T follicular helper cell (primary cell): ENCODE measurements around the gene SORCS2.

ENCODE experiments used
- DNase-seq: peaks from one replicate; pipeline ENCODE4 v3.0.0-alpha.2; 2020; ENCODE audit warnings: low read depth

Gene SORCS2

DNA sequence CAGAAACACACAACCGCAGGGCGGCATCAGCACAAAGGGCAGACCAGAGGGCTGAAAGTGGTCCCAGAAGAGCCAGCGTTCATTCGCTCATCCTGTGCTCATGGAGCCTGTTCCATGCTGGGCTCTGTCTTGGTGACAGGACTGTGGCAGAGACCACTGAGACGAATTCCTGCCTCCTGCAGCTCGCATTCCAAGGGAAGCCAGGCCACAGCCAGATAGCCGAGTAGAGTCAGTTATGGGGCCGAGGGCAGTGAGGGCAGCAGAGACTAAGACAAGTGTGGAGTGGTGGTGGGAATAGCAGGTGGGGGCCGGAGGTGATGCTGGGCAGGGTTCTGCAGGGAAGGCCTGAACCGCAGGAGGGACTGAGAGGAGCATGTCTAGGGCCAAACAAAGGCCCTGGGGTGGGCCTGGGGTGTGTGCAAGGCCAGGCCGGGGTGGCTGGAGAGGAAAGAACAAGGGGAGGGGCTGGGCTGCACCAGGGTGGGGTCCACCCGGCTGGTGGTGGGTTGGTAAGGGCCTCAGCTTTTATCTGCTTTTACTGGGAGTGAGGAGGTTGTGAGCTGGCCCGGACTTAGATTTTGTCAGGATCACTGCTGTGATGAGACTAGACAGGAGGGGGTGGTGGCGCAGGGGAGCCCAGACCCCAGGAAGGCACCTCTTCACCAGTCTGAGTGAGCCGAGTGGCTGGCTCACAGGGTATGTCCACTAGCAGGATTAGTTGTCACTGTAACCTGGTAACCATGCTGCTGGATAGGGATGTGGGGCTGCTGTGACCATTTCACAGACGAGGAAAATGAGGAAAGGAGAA lies 236.1 kb downstream of the SORCS2 start:
- no peak for DNase-seq

DNA sequence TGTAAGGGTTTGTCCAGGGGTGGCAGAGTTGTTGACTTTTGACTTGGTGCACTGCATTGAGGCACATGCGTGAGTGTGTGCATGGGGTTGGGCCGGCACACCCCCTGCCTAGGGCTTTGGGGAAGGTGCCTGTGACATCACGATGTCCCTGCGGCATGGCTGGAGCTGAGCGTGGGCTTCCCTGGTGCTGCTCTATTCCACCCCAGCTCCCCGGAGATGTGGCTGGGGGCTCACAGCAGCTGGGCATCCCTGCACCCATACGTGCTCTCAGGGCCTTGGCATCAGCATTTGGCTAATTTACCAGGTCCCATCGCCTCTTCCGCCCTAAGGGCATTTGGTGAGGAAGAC lies 236.7 kb downstream of the SORCS2 start:
- no peak for DNase-seq

DNA sequence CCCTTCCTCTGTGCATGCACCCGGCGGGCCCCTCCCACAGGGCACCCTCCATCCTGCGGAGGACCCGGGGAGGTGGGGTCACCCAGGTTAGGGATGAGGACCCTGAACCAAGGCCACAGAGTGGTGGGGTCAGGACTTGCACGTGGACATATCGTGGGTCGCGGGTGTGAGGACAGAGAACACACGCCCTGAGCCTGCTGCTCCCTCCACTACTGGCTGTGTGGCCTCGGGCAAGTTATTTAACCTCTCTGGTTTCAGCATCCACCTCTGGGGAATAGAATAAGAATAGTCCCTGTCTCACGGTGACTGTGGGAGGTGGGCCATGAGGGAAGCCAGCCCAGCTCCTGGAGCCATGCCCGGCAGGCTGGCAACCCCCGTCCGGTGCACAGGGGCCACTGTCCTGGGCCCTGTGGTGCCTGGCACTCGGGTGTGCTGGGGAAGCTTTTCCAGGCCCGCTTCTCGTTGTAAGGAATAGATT lies 237.3 kb downstream of the SORCS2 start:
- DNase-seq: no peak

DNA sequence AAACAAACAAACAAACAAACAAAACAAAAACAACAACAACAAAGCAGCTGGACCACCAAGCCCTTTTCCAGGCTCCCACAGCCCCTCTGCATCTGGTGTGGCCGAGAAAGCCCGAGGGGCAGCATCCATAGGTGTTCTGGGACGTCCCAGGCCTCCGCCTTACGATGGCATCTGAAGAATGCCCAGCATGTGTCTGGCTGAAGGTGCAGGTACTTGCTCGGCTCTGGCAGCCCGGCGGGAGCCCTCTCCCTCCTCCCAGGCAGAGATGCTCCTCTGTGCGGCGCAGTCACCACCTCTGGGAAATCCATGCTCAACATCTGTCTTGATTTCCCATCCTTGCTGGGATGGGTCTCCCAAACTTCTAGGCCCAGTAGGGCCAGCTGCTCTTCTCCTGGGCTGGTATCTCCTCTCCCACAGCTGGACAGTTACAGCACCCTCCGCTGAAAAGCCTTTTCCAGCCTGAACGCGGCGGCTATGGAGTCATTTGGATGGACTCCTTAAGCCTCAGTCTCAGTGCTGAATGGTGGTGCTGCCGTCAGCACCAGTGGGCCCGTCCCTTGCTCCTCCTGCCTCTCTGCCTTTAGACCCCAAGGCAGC lies 238.1 kb downstream of the SORCS2 start:
- no peak for DNase-seq

DNA sequence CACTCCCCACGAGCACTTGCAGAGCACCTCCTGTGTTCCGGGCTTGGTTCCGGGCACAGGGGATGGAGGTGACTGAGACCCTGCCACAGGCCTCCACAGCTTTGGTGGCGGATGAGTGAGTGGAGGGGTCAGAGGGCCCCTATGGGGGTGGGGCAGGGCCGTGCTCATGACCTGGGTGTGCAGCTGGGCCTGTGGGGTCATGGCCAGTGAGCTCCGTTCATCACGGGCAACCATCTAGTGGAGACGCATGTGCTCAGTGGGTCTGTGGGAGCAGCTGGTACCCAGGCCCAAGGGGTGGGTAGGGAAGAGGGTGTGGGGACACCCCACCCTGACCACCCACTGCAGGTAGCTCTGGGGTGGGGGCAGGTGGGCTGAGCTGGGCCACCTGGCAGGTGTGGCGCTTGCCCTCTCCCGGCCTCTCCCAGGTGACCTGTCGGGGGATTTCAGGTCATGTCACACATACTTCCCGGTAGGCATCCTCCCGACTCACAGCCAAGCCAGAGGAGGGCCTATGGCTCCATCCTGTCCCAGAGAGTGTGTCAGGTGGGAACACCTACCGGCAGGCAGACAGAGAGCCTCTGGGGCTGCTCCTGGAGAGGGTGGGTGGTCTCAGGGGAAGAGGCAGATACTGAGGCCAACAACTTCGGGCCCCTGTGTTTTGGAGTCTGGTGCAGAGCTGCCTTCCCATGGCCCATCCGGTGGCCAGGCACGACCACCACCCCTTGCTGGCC lies 238.8 kb downstream of the SORCS2 start:
- DNase-seq: no peak

DNA sequence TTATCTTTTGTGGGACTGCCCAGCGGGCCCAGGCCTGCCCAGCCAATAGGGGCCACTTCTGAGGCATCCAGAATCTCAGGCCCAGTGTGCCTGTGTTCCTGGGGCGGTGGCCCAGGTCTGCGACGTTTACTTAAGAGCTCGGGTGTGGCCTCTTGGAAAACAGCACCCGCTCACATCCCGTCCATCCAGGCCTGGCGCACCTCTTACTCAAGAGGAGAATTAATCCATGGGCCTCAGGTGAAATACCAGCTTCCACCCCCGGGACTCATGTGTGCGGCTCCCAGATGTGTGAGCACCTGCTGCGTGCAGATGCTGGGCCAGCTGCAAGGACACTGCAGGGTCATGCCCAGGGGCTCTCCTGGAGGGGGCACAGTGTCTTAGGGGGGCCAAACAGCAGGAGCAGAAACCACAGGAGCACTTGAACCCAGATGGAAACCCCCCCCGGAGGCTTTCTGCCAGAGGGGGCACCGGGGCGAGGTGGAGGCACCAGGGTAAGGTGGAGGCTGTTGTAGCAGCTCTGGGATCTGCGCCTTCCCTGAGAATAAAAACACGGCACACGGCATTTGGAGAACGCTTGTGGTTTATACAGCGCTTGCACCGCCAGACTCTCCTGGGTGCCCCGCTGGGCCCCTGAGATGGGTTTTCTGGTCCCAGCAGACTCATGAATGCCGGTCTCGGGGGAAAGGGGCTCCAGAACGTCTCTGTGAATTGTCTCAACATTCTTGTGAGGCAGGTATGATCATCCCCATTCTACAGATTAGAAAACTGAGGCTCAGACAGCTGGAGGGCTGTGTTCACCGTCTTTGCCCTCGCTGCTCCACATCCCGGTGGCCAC lies 239.6 kb downstream of the SORCS2 start:
- no peak for DNase-seq

DNA sequence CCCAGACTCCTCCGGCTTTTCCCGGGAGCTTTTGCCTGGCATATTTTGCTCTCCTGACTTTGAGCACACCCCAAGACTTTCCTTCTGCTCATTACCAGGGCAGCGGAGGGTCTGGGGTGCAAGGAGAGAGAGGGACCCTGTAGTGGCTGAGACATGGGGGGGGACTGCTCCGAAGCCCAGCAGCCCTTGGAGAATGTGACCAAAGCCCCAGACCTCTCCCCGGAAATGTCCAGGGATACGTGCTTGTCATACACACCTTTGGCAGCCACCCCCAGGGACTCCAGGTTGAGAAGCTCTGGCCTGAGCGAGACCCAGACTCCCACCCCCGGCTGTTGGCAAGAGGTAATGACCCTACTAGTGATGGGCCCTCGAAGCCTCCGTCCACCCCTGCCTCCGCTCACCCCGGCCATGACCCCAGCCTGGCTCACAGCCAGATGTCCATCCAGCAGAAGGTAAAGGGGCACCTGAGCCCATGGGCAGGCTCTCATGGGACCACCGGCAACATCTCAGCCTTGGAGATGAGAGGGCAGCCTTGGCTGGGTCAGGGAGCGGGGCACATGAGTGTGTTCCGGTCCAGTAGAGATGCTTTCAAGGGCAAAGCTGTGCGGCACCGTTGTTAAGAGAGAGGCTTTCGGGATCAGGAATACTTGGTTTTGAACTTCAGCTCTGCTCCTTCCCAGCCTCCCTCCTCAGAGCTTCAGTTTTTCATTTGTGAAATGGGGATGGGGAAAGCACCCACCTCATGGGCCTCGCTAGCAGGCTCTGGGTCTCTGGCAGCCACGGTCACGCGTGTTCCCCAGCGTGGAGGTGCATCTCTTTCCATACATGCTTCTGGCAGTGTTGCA lies 240.4 kb downstream of the SORCS2 start:
- no peak for DNase-seq

- DNase-seq: no peak
Observed at GRCh38 chr4:7433376-7434140, 241.2 kb downstream of the SORCS2 start.

DNA sequence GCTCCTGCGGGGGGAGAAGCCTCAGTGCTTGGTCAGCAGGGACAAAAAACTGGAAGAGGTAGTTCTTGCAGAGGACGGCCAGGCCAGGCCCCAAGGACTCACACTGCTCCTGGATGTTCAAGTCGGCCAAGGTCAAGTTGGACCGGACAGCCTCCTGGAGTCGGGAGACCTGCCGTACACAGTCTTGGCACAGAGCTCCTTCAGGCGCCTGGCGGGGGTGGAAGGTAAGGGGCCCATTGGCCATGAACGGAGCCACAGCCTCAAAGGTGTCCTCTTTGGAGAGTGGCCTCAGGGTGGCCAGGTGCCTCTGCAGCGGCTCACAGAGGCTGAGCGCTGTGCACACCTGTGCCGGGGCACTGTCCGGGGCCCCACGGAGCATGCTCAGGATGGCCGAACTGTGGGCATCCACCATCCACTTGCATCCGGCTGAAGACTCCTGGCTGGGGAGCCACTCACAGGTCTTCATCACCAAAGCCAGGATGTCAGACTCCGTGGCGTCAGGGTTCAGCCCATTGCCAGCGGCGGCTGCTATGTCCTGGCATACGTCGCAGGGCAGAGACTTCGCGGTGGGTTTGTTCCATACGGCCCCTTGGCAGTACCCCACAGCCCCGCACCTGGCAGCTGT lies 241.9 kb downstream of the SORCS2 start:
- no peak for DNase-seq

GRCh38 chr4:7434766-7435150 lies 242.4 kb downstream of the SORCS2 start, which contains the start of gene PSAPL1:
PSAPL1 (minus strand) TSS chr4:7434930; CDS start chr4:7434879, 51 bp downstream.
- DNase-seq: no peak

GRCh38 chr4:7435471-7436061 lies 243.2 kb downstream of the SORCS2 start:
- no peak for DNase-seq

DNA sequence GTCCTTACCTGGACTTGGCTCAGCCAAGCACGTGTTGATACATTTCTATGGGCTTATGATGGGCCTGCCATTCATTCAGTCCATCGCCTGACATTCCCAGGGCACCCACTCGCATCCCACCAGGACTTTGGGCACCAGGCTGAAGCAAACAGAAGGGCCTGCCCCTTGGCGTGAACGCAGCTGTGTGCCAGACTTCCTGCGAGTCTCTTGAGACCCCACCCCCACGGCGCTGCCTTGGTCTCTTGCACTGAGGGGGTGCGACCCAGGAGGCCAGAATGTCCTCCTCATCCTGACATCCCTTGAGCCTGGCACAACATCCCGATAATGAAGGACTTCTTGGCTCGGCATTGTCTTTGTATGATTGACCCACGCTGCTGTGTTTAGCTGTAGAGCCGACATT lies 243.9 kb downstream of the SORCS2 start:
- DNase-seq: no peak

DNA sequence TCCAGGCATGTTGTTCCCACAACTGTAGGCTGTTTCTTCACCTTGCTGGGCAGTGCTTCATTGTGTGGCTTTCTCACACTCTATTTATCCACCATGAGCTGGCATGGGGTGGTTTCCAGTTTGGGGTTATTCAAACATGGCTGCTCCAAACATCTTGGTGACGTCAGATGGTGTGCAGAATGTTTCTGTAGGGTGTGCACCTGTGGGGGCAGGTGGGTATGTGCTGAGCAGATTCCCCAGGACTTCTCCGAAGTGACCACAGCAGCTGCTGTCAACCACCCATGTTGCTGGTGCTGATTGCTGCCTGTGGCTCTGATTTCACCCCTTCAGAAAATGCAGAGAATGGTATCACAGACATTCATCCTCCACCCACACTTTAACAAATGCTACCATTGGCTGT lies 247.4 kb downstream of the SORCS2 start:
- no peak for DNase-seq

- DNase-seq: no peak
Observed at GRCh38 chr4:7441201-7441600, 248.9 kb downstream of the SORCS2 start.

GRCh38 chr4:7442574-7443162 lies 250.3 kb downstream of the SORCS2 start:
- DNase-seq: no peak

DNA sequence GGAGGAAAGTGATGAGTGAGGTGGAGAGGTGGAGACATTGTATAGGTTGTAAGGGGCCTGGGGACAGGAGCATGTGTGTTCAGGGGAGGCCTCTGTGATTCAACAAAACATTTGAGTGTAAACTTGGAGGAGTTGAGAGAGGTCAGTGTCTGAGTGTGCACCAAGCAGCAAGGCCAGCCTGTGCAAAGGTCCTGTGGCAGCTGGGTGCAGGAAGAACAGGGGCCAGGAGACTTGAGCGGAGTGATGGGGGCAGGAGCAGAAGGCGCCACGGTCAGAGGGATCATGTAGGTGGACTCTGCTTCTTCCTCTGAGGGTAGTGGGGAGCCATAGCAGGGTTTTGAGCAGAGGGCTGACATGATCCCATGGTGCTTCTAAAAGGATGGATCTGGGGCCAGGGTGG lies 252.0 kb downstream of the SORCS2 start:
- DNase-seq: no peak

GRCh38 chr4:7444731-7445130 lies 252.4 kb downstream of the SORCS2 start:
- no peak for DNase-seq

GRCh38 chr4:7447236-7447635 lies 254.9 kb downstream of the SORCS2 start:
- DNase-seq: no peak

DNA sequence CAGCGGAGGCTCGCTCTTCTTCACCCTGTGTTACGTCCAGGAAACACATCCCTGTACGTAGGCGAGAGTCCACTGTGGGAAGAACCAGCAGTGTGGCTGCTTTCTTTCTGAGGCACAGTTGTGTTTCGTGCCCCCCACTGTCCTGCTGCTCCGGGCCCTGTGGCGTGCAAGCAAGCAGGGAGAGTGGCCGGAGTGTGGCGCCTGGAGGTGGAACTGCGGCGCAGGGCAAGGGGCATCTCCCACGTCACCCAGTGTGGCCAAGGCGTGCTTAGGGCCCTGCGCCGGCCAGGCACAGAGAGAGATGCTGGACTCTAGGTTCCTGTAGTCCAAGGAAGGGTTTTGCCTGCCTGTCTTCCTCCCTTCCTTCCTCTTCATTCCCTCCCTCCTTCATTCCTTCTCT lies 255.7 kb downstream of the SORCS2 start:
- no peak for DNase-seq
